ENCODE data around the gene COX4I1. TPM values are rescaled to one million over a fixed set of nuclear protein-coding genes. Genes with fewer than 3 reads are reported as not detected.

The COX4I1 gene
- polyA plus RNA-seq, 1 donor: 427 TPM

Other genes with a start within 250 kb of the COX4I1 start
- gene GSE1, start 186.4 kb upstream of the COX4I1 start, polyA plus RNA-seq (ENCODE audit: insufficient read length): 52.6 TPM
- 7.4 TPM for gene GINS2, start 110.7 kb upstream of the COX4I1 start, polyA plus RNA-seq (ENCODE audit: insufficient read length)
- gene C16orf74, start 48.6 kb upstream of the COX4I1 start, polyA plus RNA-seq (ENCODE audit: insufficient read length): 0.87 TPM
- gene EMC8, start 151 bp upstream of the COX4I1 start, polyA plus RNA-seq (ENCODE audit: insufficient read length): 18.3 TPM
- 5.4 TPM for gene IRF8, start 99.5 kb downstream of the COX4I1 start, polyA plus RNA-seq (ENCODE audit: insufficient read length)